ENCODE results near the gene MYO9B.
A peak's percentile ranks its signal among the peaks of the same experiment; 100 is the strongest.

Gene MYO9B

GRCh38 chr19:17075864-17076542 lies 426 bp downstream of the MYO9B start:
- DNase-seq, result peak; percentile 12
- in situ Hi-C loops (cut with HindIII; ENCODE audit: low pct_ligation_motif_present, low sequenced_read_pairs), result no loop called here

GRCh38 chr19:17076543-17076991 lies 990 bp downstream of the MYO9B start:
- in situ Hi-C loops (cut with HindIII; ENCODE audit: low pct_ligation_motif_present, low sequenced_read_pairs), result no loop called here
- DNase-seq, result no peak

More at GRCh38 chr19:17075864-17076542, 426 bp downstream of the MYO9B start:
- TF ChIP-seq CTCF (IDR thresholded peaks at IDR 0.05; ENCODE audit: low read depth, low read length, missing control alignments), result peak; percentile 10
- Histone ChIP-seq H3K27me3 (replicated peaks) (no peaks in the 10 kb centered on the region), H3K36me3 (replicated peaks) (no peaks in the 10 kb centered on the region), H3K4me3 (ENCODE audit: low read depth, low read length) (peak overlapping the region; percentile 90), H3K27ac (peak overlapping the region; percentile 82)

GRCh38 chr19:17077447-17078028 lies 2.0 kb downstream of the MYO9B start:
- no peak overlapping the region for H3K27ac ChIP-seq
- peak overlapping the region; percentile 20 for H3K4me3 ChIP-seq (ENCODE audit: low read depth, low read length)

More at GRCh38 chr19:17076543-17076991, 990 bp downstream of the MYO9B start:
- H3K36me3 ChIP-seq (replicated peaks), result no peaks in the 10 kb centered on the region
- H3K27ac ChIP-seq, result peak overlapping the region; percentile 82
- TF ChIP-seq CTCF (IDR thresholded peaks at IDR 0.05; ENCODE audit: low read depth, low read length, missing control alignments), result no peak
- peak overlapping the region; percentile 90 for H3K4me3 ChIP-seq (ENCODE audit: low read depth, low read length)
- no peaks in the 10 kb centered on the region for H3K27me3 ChIP-seq (replicated peaks)

GRCh38 chr19:17078036-17078919 lies 2.7 kb downstream of the MYO9B start:
- Histone ChIP-seq H3K4me3 (ENCODE audit: low read depth, low read length) (no peak overlapping the region), H3K36me3 (replicated peaks) (no peaks in the 10 kb centered on the region), H3K27ac (peak overlapping the region; percentile 99), H3K27me3 (replicated peaks) (no peaks in the 10 kb centered on the region)
- no peak for DNase-seq
- no peak for TF ChIP-seq CTCF (IDR thresholded peaks at IDR 0.05; ENCODE audit: low read depth, low read length, missing control alignments)
- in situ Hi-C loops (cut with HindIII; ENCODE audit: low pct_ligation_motif_present, low sequenced_read_pairs), result no loop called here

More at GRCh38 chr19:17077447-17078028, 2.0 kb downstream of the MYO9B start:
- no peak for DNase-seq
- in situ Hi-C loops (cut with HindIII; ENCODE audit: low pct_ligation_motif_present, low sequenced_read_pairs), result no loop called here
- no peak for TF ChIP-seq CTCF (IDR thresholded peaks at IDR 0.05; ENCODE audit: low read depth, low read length, missing control alignments)
- H3K36me3 ChIP-seq (replicated peaks), result no peaks in the 10 kb centered on the region
- no peaks in the 10 kb centered on the region for H3K27me3 ChIP-seq (replicated peaks)

GRCh38 chr19:17078920-17079709 lies 3.5 kb downstream of the MYO9B start:
- no peak for DNase-seq
- H3K4me3 ChIP-seq (ENCODE audit: low read depth, low read length), result peak overlapping the region; percentile 57
- H3K27ac ChIP-seq, result peak overlapping the region; percentile 99
- TF ChIP-seq CTCF (IDR thresholded peaks at IDR 0.05; ENCODE audit: low read depth, low read length, missing control alignments), result no peak
- in situ Hi-C loops (cut with HindIII; ENCODE audit: low pct_ligation_motif_present, low sequenced_read_pairs), result no loop called here
- no peaks in the 10 kb centered on the region for H3K27me3 ChIP-seq (replicated peaks)
- no peaks in the 10 kb centered on the region for H3K36me3 ChIP-seq (replicated peaks)

All from brain microvascular endothelial cell (primary cell).